ENCODE results near the gene GPSM1. TPM values are rescaled to one million over a fixed set of nuclear protein-coding genes. Genes with fewer than 3 reads are reported as not detected.

The GPSM1 gene
- total and polyA plus RNA-seq, 4 donors: 0.11 to 2.9 (median 1.6) TPM

DNA sequence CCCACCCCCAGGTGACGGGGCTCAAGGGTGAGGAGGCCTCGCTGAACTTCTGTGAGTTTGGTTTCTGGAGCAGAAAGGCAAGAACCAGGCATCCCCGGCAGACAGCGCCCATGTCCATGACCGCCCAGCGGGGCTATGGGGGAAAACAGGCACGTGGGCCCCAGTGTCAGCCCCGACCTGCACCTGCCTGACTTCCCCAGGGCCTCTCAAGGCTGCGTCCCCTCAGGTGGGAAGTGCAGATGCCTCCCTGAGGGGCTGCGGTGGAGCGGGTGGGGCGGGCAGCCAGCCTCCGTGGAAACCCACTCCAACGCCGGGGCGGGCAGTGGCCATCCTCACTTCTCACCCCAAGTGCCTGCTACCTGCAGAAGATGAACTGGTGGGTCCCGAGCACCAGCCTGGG, 53.0 kb downstream of the GPSM1 start (continued):
- TF ChIP-seq, protein P1, sequence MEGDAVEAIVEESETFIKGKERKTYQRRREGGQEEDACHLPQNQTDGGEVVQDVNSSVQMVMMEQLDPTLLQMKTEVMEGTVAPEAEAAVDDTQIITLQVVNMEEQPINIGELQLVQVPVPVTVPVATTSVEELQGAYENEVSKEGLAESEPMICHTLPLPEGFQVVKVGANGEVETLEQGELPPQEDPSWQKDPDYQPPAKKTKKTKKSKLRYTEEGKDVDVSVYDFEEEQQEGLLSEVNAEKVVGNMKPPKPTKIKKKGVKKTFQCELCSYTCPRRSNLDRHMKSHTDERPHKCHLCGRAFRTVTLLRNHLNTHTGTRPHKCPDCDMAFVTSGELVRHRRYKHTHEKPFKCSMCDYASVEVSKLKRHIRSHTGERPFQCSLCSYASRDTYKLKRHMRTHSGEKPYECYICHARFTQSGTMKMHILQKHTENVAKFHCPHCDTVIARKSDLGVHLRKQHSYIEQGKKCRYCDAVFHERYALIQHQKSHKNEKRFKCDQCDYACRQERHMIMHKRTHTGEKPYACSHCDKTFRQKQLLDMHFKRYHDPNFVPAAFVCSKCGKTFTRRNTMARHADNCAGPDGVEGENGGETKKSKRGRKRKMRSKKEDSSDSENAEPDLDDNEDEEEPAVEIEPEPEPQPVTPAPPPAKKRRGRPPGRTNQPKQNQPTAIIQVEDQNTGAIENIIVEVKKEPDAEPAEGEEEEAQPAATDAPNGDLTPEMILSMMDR (IDR thresholded peaks at IDR 0.05; ENCODE audit: low read depth, low read length, missing input control): no peak
- TF ChIP-seq RAD21 (IDR thresholded peaks at IDR 0.05): no peak

DNA sequence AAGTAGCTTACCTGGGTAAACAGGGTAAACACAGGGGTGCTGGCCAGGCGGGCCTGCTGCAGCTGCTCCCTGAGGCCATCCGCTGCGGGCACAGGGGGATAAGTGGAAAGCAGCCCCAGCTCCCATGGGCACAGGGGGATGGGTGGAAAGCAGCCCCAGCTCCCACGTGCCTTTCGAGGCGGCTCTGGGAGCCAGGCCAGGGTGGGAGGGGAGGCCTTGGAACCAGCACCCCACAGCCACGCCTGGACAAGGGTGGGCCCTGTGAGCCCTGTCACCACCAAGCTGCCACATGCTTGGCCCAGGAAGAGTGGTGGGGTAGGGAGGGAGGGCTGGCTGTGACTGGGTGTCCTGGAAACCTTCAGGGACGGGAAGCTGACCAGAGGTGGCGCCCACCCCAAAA, 54.0 kb downstream of the GPSM1 start:
- Histone ChIP-seq H3K36me3 (ENCODE audit: control insufficient read depth in 4 of 4, insufficient read depth in 3 of 4, low read depth in 1 of 4, low read length in 3 of 4) (peaks cover 6 to 63% (median 20%) of the 10 kb centered on the region in 4 donors), H3K9me3 (ENCODE audit: control insufficient read depth in 4 of 4, low read length in 3 of 4) (no peaks in the 10 kb centered on the region), H3K27ac (ENCODE audit: low read depth in 1 of 2, low read length in 2 of 2) (no peak overlapping the region), H3K27me3 (ENCODE audit: control insufficient read depth in 4 of 4, insufficient read depth in 4 of 4, low read length in 3 of 4) (no peaks in the 10 kb centered on the region), H3K9ac (ENCODE audit: low read depth in 1 of 2, low read length in 2 of 2) (no peak overlapping the region), H3K4me1 (ENCODE audit: control insufficient read depth in 4 of 4, insufficient read depth in 4 of 4, low read length in 3 of 4) (peaks cover 0 to 15% (median 4%) of the 10 kb centered on the region in 4 donors), H3K4me3 (ENCODE audit: low read depth in 1 of 3, low read length in 3 of 3) (no peak overlapping the region)
- WGBS: 90% methylated on average over 9 of the region's 9 CpGs
- DNase-seq (ENCODE audit: low spot score): no peak
- TF ChIP-seq SP1 (IDR thresholded peaks at IDR 0.05): no peak
- TF ChIP-seq NR2F2 (IDR thresholded peaks at IDR 0.05): no peak
- no peak for TF ChIP-seq RXRA (IDR thresholded peaks at IDR 0.05)
- no peak for TF ChIP-seq JUND (IDR thresholded peaks at IDR 0.05)
- TF ChIP-seq EGR1 (IDR thresholded peaks at IDR 0.05; ENCODE audit: low read depth in 2 of 2): no peak
- no peak for TF ChIP-seq YY1 (IDR thresholded peaks at IDR 0.05)
- TF ChIP-seq FOXA1 (IDR thresholded peaks at IDR 0.05): no peak
- TF ChIP-seq, protein P1 (IDR thresholded peaks at IDR 0.05; ENCODE audit: low read depth, low read length, missing input control): no peak

DNA sequence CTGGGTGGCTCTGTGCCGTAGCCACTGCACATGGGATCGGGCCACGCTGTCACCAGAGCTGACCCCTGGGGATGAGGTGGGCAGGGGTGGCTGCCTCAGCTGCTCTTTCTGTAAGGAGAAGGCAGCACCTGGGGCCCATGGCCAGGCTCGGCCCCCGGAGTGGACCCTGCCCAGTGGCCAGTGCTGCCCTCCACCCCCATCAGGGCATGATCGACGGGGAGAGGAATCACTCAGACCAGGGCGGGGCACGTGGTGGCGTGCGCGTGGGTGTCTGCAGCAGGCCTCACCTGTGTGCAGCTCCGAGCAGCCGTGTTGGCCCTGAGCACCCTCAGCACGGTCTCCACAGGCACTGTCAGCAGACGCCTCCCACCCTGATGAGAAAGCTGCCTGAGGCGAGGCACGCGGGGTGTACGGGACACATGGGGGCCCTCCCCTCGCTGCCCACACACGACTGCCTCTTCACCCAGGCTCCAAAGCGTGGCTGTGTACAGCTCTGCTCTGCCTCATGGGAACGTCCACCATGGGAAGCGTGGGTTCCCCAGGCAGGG, 54.7 kb downstream of the GPSM1 start:
- no peak overlapping the region for H3K9ac ChIP-seq (ENCODE audit: low read depth in 1 of 2, low read length in 2 of 2)
- 95% methylated on average over 25 of the region's 25 CpGs for WGBS
- TF ChIP-seq GABPA (IDR thresholded peaks at IDR 0.05 in 1 of 2, conservative IDR thresholded peaks at IDR 0.05 in 1 of 2) (no peak), RAD21 (IDR thresholded peaks at IDR 0.05) (no peak), FOXA2 (IDR thresholded peaks at IDR 0.05) (no peak), HNF4A (conservative IDR thresholded peaks at IDR 0.05) (no peak)
- TF ChIP-seq, protein P2, sequence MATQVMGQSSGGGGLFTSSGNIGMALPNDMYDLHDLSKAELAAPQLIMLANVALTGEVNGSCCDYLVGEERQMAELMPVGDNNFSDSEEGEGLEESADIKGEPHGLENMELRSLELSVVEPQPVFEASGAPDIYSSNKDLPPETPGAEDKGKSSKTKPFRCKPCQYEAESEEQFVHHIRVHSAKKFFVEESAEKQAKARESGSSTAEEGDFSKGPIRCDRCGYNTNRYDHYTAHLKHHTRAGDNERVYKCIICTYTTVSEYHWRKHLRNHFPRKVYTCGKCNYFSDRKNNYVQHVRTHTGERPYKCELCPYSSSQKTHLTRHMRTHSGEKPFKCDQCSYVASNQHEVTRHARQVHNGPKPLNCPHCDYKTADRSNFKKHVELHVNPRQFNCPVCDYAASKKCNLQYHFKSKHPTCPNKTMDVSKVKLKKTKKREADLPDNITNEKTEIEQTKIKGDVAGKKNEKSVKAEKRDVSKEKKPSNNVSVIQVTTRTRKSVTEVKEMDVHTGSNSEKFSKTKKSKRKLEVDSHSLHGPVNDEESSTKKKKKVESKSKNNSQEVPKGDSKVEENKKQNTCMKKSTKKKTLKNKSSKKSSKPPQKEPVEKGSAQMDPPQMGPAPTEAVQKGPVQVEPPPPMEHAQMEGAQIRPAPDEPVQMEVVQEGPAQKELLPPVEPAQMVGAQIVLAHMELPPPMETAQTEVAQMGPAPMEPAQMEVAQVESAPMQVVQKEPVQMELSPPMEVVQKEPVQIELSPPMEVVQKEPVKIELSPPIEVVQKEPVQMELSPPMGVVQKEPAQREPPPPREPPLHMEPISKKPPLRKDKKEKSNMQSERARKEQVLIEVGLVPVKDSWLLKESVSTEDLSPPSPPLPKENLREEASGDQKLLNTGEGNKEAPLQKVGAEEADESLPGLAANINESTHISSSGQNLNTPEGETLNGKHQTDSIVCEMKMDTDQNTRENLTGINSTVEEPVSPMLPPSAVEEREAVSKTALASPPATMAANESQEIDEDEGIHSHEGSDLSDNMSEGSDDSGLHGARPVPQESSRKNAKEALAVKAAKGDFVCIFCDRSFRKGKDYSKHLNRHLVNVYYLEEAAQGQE (IDR thresholded peaks at IDR 0.05): no peak
- TF ChIP-seq, protein P3, sequence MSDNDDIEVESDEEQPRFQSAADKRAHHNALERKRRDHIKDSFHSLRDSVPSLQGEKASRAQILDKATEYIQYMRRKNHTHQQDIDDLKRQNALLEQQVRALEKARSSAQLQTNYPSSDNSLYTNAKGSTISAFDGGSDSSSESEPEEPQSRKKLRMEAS (IDR thresholded peaks at IDR 0.05): no peak
- H3K36me3 ChIP-seq (ENCODE audit: control insufficient read depth in 4 of 4, insufficient read depth in 3 of 4, low read depth in 1 of 4, low read length in 3 of 4): peaks cover 6 to 63% (median 23%) of the 10 kb centered on the region in 4 donors
- DNase-seq (ENCODE audit: low spot score): no peak
- H3K27me3 ChIP-seq (ENCODE audit: control insufficient read depth in 4 of 4, insufficient read depth in 4 of 4, low read length in 3 of 4): no peaks in the 10 kb centered on the region
- peaks cover 0 to 17% (median 6%) of the 10 kb centered on the region in 4 donors for H3K4me1 ChIP-seq (ENCODE audit: control insufficient read depth in 4 of 4, insufficient read depth in 4 of 4, low read length in 3 of 4)
- H3K4me3 ChIP-seq (ENCODE audit: low read depth in 1 of 3, low read length in 3 of 3): no peak overlapping the region
- no peaks in the 10 kb centered on the region for H3K9me3 ChIP-seq (ENCODE audit: control insufficient read depth in 4 of 4, low read length in 3 of 4)
- no peak overlapping the region for H3K27ac ChIP-seq (ENCODE audit: low read depth in 1 of 2, low read length in 2 of 2)

Measured in liver (tissue), 9 donors.